Liver (tissue), 9 donors: ENCODE data around the gene MSI2. TPM values are rescaled to one million over a fixed set of nuclear protein-coding genes. Genes with fewer than 3 reads are reported as not detected.

Source experiments
- DNase-seq: peaks from one replicate; pipeline ENCODE4 v3.0.0-alpha.2; 2017; ENCODE audit warnings: low spot score
- H3K27ac ChIP-seq, 2 donors: one replicate each; pipeline ENCODE4 v1.7.0; 2013; ENCODE audit warnings: inconsistent platforms in 2 of 2, low read length in 2 of 2, control low read depth in 1 of 2, low read depth in 1 of 2, mild to moderate bottlenecking in 1 of 2
- H3K27me3 ChIP-seq, 4 donors: one replicate each; pipeline versions ENCODE4 v1.6.1 to v1.7.0; 2013; ENCODE audit warnings: low read length in 3 of 4, inconsistent platforms in 1 of 4, mild to moderate bottlenecking in 1 of 4, moderate library complexity in 1 of 4; ENCODE audit not compliant: control insufficient read depth in 4 of 4, insufficient read depth in 4 of 4
- H3K36me3 ChIP-seq, 4 donors: one replicate each; pipeline versions ENCODE4 v1.6.1 to v1.7.0; 2013; ENCODE audit warnings: low read length in 3 of 4, mild to moderate bottlenecking in 3 of 4, low read depth in 1 of 4, moderate library complexity in 1 of 4; ENCODE audit not compliant: control insufficient read depth in 4 of 4, insufficient read depth in 3 of 4
- H3K4me1 ChIP-seq, 4 donors: one replicate each; pipeline versions ENCODE4 v1.6.1 to v1.7.0; 2013; ENCODE audit warnings: low read length in 3 of 4, mild to moderate bottlenecking in 3 of 4, moderate library complexity in 1 of 4; ENCODE audit not compliant: control insufficient read depth in 4 of 4, insufficient read depth in 4 of 4
- H3K4me3 ChIP-seq, 3 donors: one replicate each; pipeline versions ENCODE4 v1.6.1 to v1.7.0; 2013; ENCODE audit warnings: low read length in 3 of 3, control low read depth in 1 of 3, low read depth in 1 of 3, mild to moderate bottlenecking in 1 of 3
- H3K9ac ChIP-seq, 2 donors: one replicate each; pipeline ENCODE4 v1.7.0; 2013; ENCODE audit warnings: low read length in 2 of 2, mild to moderate bottlenecking in 2 of 2, moderate library complexity in 2 of 2, control low read depth in 1 of 2, low read depth in 1 of 2
- H3K9me3 ChIP-seq, 4 donors: one replicate each; pipeline versions ENCODE4 v1.6.1 to v1.7.0; 2013; ENCODE audit warnings: low read length in 3 of 4; ENCODE audit not compliant: control insufficient read depth in 4 of 4
- EGR1 ChIP-seq, 2 donors: IDR thresholded peaks; 2 replicates each; pipeline ENCODE4 v1.6.1; 2016 to 2018; ENCODE audit warnings: antibody characterized with exemption in 2 of 2, low read depth in 2 of 2
- FOXA1 ChIP-seq: IDR thresholded peaks from 2 replicates; pipeline ENCODE4 v1.6.1; 2016; ENCODE audit warnings: antibody characterized with exemption
- GABPA ChIP-seq, 2 donors: IDR thresholded peaks in 1 of 2; conservative IDR thresholded peaks in 1 of 2; 2 replicates each; pipeline ENCODE4 v1.6.1; 2016; ENCODE audit warnings: antibody characterized with exemption in 2 of 2, mild to moderate bottlenecking in 1 of 2, moderate library complexity in 1 of 2
- HNF4A ChIP-seq, 2 donors: conservative IDR thresholded peaks; 2 replicates each; pipeline ENCODE4 v1.6.1; 2016; ENCODE audit warnings: antibody characterized with exemption in 2 of 2, mild to moderate bottlenecking in 2 of 2
- HNF4G ChIP-seq: IDR thresholded peaks from 2 replicates; pipeline ENCODE4 v1.6.1; 2016; ENCODE audit warnings: antibody characterized with exemption
- JUND ChIP-seq, 2 donors: IDR thresholded peaks; 2 replicates each; pipeline ENCODE4 v1.6.1; 2016; ENCODE audit warnings: antibody characterized with exemption in 2 of 2
- NR2F2 ChIP-seq: IDR thresholded peaks from 2 replicates; pipeline ENCODE4 v1.6.1; 2016; ENCODE audit warnings: antibody characterized with exemption
- RAD21 ChIP-seq, 2 donors: IDR thresholded peaks; 2 replicates each; pipeline ENCODE4 v1.6.1; 2016; ENCODE audit warnings: antibody characterized with exemption in 2 of 2, mild to moderate bottlenecking in 2 of 2
- RXRA ChIP-seq, 2 donors: IDR thresholded peaks; 2 replicates each; pipeline ENCODE4 v1.6.1; 2017 to 2018; ENCODE audit warnings: antibody characterized with exemption in 2 of 2, mild to moderate bottlenecking in 1 of 2
- SP1 ChIP-seq: IDR thresholded peaks from 2 replicates; pipeline ENCODE4 v1.6.1; 2018; ENCODE audit warnings: antibody characterized with exemption, mild to moderate bottlenecking
- TAF1 ChIP-seq: conservative IDR thresholded peaks from 2 replicates; pipeline ENCODE4 v1.6.1; 2016; ENCODE audit warnings: antibody characterized with exemption, mild to moderate bottlenecking
- YY1 ChIP-seq: IDR thresholded peaks from 2 replicates; pipeline ENCODE4 v1.6.1; 2016; ENCODE audit warnings: antibody characterized with exemption, mild to moderate bottlenecking
- WGBS: extraction: QIAGEN DNeasy Blood & Tissue Kit; methylation state at CpG from one replicate; pipeline ENCODE4 v1.1.7; 2013; 5-methylcytosine and 5-hydroxymethylcytosine counted together
- polyA plus RNA-seq, 2 donors: library from polyadenylated mRNA; stranded (reverse) in 1 of 2; unstranded in 1 of 2; fragments of 200-250 nt in 1 of 2; fragments of >200 nt in 1 of 2; fragmentation: Nextera tagmentation in 1 of 2; extraction: Ambion mirVana in 1 of 2; gene quantifications; one replicate each; pipeline versions ENCODE4 v1.2.1 to v1.2.3, GENCODE V29; 2013 to 2015
- total RNA-seq, 2 donors: library from RNA; depleted of rRNA; stranded (reverse); fragments of >200 nt; gene quantifications; one replicate each; pipeline ENCODE4 v1.2.3, GENCODE V29; 2014
- TF ChIP-seq, protein P1 (sequence below): IDR thresholded peaks from 2 replicates; pipeline ENCODE4 v1.6.1; 2016; ENCODE audit warnings: antibody characterized with exemption, mild to moderate bottlenecking
- TF ChIP-seq, protein P2 (sequence below): IDR thresholded peaks from 2 replicates; pipeline ENCODE4 v1.6.1; 2016; ENCODE audit warnings: antibody characterized with exemption
- TF ChIP-seq, protein P3 (sequence below): IDR thresholded peaks from 2 replicates; pipeline ENCODE4 v1.6.1; 2016; ENCODE audit warnings: antibody characterized with exemption
- TF ChIP-seq, protein P4 (sequence below): IDR thresholded peaks from 2 replicates; pipeline ENCODE4 v1.6.1; 2016; ENCODE audit warnings: antibody characterized with exemption
- donor health status: healthy.
- donor health status: healthy.
- donor health status: healthy.
- donor health status: healthy.
- donor health status: healthy.

The MSI2 gene
- total and polyA plus RNA-seq, 4 donors, result 5.7 to 15.6 (median 9.2) TPM

DNA sequence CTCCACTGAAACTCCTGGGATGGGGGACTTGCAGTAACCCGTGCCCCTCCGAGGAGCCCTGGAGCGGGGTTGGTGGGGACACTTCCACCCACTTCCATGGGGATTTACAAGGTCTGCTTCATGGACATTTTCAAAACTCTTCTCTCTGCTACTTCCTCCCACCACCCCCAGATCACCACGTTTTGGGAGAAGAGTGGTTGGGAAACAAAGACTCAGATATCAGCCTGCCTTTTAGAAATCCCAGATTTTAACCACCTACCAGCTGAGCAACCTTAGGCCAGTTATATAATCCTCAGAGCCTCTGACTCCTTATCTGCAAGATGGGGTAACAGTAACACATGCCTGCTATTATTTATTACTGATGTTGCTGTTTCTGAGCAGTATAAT is 304.0 kb downstream of the MSI2 start:
- H3K9me3 ChIP-seq, result no peaks in the 10 kb centered on the region
- TF ChIP-seq JUND (IDR thresholded peaks at IDR 0.05) (no peak), TAF1 (no peak), HNF4G (no peak), FOXA1 (no peak), NR2F2 (no peak), EGR1 (IDR thresholded peaks at IDR 0.05; ENCODE audit: low read depth in 2 of 2) (no peak), GABPA (IDR thresholded peaks at IDR 0.05 in 1 of 2, conservative IDR thresholded peaks at IDR 0.05 in 1 of 2) (no peak), YY1 (no peak), RAD21 (IDR thresholded peaks at IDR 0.05) (no peak)
- no peaks in the 10 kb centered on the region for H3K36me3 ChIP-seq
- 87% methylated on average over 4 of the region's 4 CpGs for WGBS
- no peaks in the 10 kb centered on the region for H3K4me1 ChIP-seq
- H3K4me3 ChIP-seq, result no peak overlapping the region
- no peak for DNase-seq
- H3K27ac ChIP-seq, result no peak overlapping the region
- no peak overlapping the region for H3K9ac ChIP-seq
- no peaks in the 10 kb centered on the region for H3K27me3 ChIP-seq

DNA sequence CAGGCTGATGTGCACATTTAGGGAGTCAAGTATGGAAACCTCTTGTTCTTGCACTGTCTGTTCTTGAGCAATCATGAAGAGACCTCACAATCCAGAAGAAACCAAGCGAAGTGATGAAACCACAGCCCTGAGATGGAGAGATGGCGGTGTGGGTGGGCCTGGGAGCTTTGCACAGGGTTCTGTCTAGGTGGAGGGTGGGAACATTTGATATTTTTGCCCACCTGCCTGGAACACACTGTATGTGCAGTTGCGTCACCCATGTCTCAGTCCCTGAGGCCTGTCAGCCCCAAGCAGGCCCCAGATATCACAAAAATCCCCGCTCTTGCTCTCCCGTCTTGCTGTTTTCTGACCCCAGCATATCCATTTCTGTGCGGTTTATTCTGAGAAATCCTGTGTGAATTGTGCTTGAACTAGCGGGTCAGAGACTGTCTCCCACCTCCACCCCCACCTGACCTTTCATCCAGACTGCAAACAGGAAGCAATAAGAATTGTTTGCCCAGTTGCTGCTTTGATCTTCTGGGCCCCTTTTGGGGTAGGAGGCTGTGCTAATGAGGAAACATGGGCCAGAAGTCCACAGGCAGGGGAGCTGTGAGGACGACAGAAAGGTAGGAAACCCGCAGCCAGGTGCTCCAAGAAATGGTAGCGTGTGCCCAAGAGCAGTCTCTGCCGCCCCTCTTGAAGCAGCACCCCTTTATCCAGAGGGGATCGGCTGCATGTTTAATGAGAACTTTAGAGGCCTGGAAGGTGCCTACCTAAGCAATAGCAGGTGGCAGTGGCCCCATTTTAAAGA is 304.9 kb downstream of the MSI2 start:
- peak; percentile 56 for DNase-seq
- Histone ChIP-seq H3K27me3 (no peaks in the 10 kb centered on the region), H3K27ac (no peak overlapping the region), H3K36me3 (no peaks in the 10 kb centered on the region), H3K4me3 (no peak overlapping the region), H3K9ac (no peak overlapping the region), H3K9me3 (no peaks in the 10 kb centered on the region), H3K4me1 (no peaks in the 10 kb centered on the region)
- 84% methylated on average over 12 of the region's 12 CpGs for WGBS
- TF ChIP-seq, protein P1, sequence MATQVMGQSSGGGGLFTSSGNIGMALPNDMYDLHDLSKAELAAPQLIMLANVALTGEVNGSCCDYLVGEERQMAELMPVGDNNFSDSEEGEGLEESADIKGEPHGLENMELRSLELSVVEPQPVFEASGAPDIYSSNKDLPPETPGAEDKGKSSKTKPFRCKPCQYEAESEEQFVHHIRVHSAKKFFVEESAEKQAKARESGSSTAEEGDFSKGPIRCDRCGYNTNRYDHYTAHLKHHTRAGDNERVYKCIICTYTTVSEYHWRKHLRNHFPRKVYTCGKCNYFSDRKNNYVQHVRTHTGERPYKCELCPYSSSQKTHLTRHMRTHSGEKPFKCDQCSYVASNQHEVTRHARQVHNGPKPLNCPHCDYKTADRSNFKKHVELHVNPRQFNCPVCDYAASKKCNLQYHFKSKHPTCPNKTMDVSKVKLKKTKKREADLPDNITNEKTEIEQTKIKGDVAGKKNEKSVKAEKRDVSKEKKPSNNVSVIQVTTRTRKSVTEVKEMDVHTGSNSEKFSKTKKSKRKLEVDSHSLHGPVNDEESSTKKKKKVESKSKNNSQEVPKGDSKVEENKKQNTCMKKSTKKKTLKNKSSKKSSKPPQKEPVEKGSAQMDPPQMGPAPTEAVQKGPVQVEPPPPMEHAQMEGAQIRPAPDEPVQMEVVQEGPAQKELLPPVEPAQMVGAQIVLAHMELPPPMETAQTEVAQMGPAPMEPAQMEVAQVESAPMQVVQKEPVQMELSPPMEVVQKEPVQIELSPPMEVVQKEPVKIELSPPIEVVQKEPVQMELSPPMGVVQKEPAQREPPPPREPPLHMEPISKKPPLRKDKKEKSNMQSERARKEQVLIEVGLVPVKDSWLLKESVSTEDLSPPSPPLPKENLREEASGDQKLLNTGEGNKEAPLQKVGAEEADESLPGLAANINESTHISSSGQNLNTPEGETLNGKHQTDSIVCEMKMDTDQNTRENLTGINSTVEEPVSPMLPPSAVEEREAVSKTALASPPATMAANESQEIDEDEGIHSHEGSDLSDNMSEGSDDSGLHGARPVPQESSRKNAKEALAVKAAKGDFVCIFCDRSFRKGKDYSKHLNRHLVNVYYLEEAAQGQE, result no peak
- TF ChIP-seq HNF4A (conservative IDR thresholded peaks at IDR 0.05), result peak in 1 of 2 donors; percentile 67
- TF ChIP-seq EGR1 (IDR thresholded peaks at IDR 0.05; ENCODE audit: low read depth in 2 of 2), result no peak
- no peak for TF ChIP-seq NR2F2
- TF ChIP-seq RXRA (IDR thresholded peaks at IDR 0.05), result peak in 1 of 2 donors; percentile 82
- TF ChIP-seq RAD21 (IDR thresholded peaks at IDR 0.05), result peak in 1 of 2 donors; percentile 44
- no peak for TF ChIP-seq FOXA1
- peak; percentile 87 for TF ChIP-seq SP1
- TF ChIP-seq, protein P2, sequence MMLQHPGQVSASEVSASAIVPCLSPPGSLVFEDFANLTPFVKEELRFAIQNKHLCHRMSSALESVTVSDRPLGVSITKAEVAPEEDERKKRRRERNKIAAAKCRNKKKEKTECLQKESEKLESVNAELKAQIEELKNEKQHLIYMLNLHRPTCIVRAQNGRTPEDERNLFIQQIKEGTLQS, result no peak
- TF ChIP-seq, protein P3, sequence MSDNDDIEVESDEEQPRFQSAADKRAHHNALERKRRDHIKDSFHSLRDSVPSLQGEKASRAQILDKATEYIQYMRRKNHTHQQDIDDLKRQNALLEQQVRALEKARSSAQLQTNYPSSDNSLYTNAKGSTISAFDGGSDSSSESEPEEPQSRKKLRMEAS, result no peak
- TF ChIP-seq, protein P4, sequence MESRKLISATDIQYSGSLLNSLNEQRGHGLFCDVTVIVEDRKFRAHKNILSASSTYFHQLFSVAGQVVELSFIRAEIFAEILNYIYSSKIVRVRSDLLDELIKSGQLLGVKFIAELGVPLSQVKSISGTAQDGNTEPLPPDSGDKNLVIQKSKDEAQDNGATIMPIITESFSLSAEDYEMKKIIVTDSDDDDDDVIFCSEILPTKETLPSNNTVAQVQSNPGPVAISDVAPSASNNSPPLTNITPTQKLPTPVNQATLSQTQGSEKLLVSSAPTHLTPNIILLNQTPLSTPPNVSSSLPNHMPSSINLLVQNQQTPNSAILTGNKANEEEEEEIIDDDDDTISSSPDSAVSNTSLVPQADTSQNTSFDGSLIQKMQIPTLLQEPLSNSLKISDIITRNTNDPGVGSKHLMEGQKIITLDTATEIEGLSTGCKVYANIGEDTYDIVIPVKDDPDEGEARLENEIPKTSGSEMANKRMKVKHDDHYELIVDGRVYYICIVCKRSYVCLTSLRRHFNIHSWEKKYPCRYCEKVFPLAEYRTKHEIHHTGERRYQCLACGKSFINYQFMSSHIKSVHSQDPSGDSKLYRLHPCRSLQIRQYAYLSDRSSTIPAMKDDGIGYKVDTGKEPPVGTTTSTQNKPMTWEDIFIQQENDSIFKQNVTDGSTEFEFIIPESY, result no peak
- TF ChIP-seq HNF4G, result peak; percentile 32
- TF ChIP-seq YY1, result no peak
